ENCODE results near the gene CRIM1. TPM values are rescaled to one million over a fixed set of nuclear protein-coding genes. Genes with fewer than 3 reads are reported as not detected.

CRIM1 gene
- total RNA-seq, 2 experiments from 2014 or later: 3.1 to 3.3 TPM

DNA sequence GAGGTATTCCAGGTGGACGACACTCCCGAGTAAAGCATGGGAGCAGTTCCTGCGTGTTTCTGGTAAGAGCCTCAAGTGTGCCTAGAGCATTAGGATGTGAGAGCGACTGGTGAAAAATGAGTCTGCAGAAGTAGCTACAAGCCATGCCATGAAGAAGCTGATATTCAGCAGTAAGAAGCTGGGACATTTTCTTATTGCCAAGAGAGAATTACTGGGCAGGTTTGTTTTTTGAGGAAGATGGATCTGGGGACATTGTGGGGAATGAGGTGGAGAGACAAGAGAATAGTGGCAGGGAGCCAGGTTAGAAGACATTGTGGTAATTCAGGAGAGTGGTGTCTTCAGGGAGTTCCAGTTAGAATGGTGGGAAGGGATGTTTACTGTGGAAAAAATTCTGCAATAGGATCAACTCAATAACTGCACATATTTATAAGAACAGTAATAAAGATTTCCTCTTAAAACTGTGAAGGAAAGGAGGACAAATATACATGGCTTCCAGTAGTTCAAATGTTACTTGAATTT, 38.2 kb downstream of the CRIM1 start:
- no peaks in the 10 kb centered on the region for H3K9me3 Mint-ChIP-seq
- DNase-seq: no peak
- no peaks in the 10 kb centered on the region for H3K36me3 Mint-ChIP-seq (ENCODE audit: low read depth)
- no peak overlapping the region for H3K27ac Mint-ChIP-seq
- intact Hi-C loops (cut with micrococcal nuclease): no loop called here
- H3K27me3 Mint-ChIP-seq (ENCODE audit: low read depth): no peaks in the 10 kb centered on the region
- CTCF ChIA-PET: interaction anchor here (1.4 kb wide), 1 partner anchor 43 kb away, joined by 4 read pairs; no protein-coding TSS in a partner anchor
- no peaks in the 10 kb centered on the region for H3K4me1 Mint-ChIP-seq (ENCODE audit: low read depth)
- no peak overlapping the region for H3K4me3 Mint-ChIP-seq

DNA sequence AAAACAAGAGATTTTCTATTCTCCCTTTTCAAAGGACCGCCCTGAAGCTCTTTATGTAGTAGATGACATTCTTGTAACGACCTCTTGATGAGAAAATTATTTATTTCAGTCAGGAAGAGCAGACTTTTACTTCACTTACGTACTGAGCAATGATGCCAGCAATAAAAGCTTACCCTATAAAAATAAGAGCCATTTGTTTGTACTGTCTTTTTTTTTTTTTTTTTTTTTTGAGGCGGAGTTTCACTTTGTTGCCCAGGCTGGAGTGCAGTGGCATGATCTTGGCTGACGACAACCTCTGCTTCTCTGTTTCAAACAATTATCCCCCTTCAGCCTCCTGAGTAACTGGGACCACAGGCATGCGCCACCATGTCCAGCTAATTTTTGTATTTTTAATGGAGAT, 39.2 kb downstream of the CRIM1 start:
- CTCF ChIA-PET: no interaction called here
- H3K27me3 Mint-ChIP-seq (ENCODE audit: low read depth): no peaks in the 10 kb centered on the region

DNA sequence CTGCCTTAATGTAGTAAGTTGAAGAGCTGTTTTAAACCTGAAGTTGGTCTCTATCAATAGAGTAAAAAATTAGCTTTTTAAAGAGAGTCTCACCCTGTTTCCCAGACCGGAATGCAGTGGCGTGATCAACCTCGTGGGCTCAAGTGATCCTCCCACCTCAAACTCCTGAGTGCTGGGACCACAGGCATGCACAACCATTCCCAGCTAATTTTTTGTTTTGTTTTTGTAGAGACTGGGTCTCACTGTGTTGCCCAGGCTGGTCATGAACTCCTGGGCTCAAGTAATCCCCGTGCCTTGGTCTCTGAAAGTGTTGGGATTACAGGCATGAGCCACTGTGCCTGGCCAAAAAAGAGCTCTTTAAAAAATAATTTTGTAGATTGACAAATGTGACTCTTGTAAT, 40.3 kb downstream of the CRIM1 start:
- intact Hi-C loops (cut with micrococcal nuclease): no loop called here
- DNase-seq: no peak
- Mint-ChIP-seq H3K4me3 (no peak overlapping the region), H3K9me3 (no peaks in the 10 kb centered on the region), H3K27me3 (ENCODE audit: low read depth) (no peaks in the 10 kb centered on the region), H3K4me1 (ENCODE audit: low read depth) (no peaks in the 10 kb centered on the region), H3K27ac (no peak overlapping the region), H3K36me3 (ENCODE audit: low read depth) (no peaks in the 10 kb centered on the region)
- CTCF ChIA-PET: no interaction called here

More for the DNA sequence above, 39.2 kb downstream of the CRIM1 start:
- Mint-ChIP-seq H3K4me1 (ENCODE audit: low read depth) (no peaks in the 10 kb centered on the region), H3K9me3 (no peaks in the 10 kb centered on the region), H3K36me3 (ENCODE audit: low read depth) (no peaks in the 10 kb centered on the region), H3K27ac (no peak overlapping the region), H3K4me3 (no peak overlapping the region)
- intact Hi-C loops (cut with micrococcal nuclease): no loop called here
- DNase-seq: no peak

DNA sequence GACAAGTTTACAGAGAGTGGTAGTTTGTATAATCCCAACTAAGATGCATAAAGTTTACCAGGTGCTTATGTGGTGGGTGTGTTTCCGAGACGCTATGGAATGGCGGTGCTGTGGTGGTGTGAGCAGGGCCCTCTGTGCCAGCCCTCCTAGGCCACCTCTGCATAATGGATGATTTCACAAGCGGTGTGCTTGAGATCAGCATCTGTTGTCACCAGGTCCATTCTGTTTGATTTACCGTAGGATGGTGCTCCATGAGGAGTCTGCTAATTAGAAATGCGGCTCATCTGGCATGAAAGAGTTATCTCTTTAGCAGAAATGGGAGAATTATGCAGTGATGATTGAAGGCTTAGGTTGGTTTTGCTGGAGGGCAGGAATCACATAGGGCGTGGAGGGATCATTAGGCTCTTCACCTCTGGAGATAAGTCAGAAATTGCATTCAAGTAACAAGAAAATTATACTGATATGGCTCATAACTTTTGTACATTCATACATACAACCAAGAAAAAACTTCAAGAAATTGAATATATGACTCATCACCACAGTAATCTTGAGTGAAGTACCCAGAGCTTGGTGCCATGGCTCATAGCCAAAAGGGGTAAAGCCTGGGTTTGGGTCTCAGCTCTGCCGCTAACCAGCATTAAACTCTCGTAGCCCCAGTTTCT, 41.4 kb downstream of the CRIM1 start:
- CTCF ChIA-PET: no interaction called here
- intact Hi-C loops (cut with micrococcal nuclease): no loop called here
- no peaks in the 10 kb centered on the region for H3K27me3 Mint-ChIP-seq (ENCODE audit: low read depth)

DNA sequence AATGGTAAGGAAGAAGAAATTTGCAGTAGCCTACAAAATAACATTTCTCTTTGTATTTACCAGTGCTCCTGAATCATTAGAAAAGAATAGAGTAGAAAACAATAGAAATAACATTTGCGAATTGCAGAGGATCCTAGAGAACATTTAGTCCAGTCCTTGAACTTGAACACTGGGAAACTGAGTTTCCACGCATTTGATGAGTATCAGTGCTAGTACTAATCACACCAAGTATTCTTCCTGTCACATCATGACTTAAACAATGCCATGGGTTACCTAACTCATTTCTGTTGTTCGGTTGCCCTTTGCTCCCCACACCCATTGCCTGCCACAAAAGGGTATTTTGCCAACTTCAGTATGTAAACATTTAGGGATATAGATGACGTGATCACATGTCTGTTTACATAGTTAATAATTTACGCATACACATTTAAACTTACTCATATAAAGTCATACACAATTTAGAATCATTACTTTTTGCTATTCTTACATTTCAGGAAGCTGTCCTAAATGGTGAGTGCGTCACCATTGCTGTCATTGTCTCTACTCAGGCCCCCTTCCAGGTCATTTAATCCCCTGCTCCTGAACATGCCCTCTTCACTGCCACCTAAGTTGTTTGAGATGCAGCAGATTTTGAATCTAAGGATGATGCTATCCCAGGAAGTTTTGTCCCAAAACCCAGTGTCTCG, 42.3 kb downstream of the CRIM1 start:
- intact Hi-C loops (cut with micrococcal nuclease): no loop called here
- no peaks in the 10 kb centered on the region for H3K27me3 Mint-ChIP-seq (ENCODE audit: low read depth)
- no peak for DNase-seq
- H3K27ac Mint-ChIP-seq: no peak overlapping the region
- no peaks in the 10 kb centered on the region for H3K36me3 Mint-ChIP-seq (ENCODE audit: low read depth)
- CTCF ChIA-PET: no interaction called here
- H3K9me3 Mint-ChIP-seq: no peaks in the 10 kb centered on the region
- H3K4me1 Mint-ChIP-seq (ENCODE audit: low read depth): no peaks in the 10 kb centered on the region
- no peak overlapping the region for H3K4me3 Mint-ChIP-seq

More for the DNA sequence above, 41.4 kb downstream of the CRIM1 start:
- Mint-ChIP-seq H3K27ac (no peak overlapping the region), H3K4me3 (no peak overlapping the region), H3K36me3 (ENCODE audit: low read depth) (no peaks in the 10 kb centered on the region), H3K4me1 (ENCODE audit: low read depth) (no peaks in the 10 kb centered on the region), H3K9me3 (no peaks in the 10 kb centered on the region)
- DNase-seq: no peak

DNA sequence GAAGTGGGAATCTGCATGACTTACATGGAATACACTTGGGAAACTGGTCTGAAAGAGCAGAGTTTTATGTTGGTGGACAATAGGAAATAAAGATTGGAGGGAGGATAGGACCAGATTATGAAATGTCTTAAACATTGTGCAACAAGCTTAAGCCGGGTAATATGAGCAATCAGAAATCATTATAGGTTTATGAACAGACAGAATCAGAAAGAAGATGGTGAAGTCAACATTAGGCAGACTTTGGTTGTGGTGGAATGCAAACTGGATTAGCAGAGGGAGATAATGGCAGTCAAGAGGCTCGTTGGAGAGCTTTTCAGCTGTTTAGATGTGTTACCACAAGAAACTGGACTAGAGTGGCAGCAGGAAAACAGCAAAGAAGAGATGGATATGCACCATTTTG, 43.5 kb downstream of the CRIM1 start:
- Mint-ChIP-seq H3K36me3 (ENCODE audit: low read depth) (no peaks in the 10 kb centered on the region), H3K9me3 (no peaks in the 10 kb centered on the region), H3K27ac (no peak overlapping the region), H3K4me3 (no peak overlapping the region), H3K4me1 (ENCODE audit: low read depth) (no peaks in the 10 kb centered on the region), H3K27me3 (ENCODE audit: low read depth) (no peaks in the 10 kb centered on the region)
- no peak for DNase-seq
- CTCF ChIA-PET: no interaction called here
- intact Hi-C loops (cut with micrococcal nuclease): no loop called here

DNA sequence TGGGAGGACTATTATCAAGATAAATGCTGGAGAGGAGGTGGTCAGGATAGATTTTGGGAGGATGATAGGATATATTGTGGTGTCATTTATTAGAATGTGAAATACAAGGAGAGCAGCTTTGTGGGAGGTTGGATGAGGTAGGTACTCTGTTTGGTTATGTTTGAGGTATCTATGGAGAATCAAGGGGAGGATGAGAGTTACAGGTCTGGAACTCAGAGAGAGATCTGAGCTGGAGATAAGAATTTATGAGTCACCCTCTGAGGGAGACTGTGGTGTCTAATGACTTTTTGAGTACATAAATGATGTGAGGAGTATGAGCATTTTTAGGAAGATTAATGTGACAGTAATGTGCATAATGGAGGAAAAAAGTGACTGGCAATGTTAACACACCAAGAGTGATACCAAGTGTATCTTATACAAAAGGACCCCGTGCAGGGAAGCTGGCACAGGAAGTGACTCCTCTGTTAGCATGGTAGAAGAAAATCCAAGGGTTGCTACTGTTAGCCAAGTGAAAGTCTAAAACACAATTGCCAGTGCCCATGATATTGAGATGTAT, 48.2 kb downstream of the CRIM1 start:
- no peaks in the 10 kb centered on the region for H3K9me3 Mint-ChIP-seq
- H3K27me3 Mint-ChIP-seq (ENCODE audit: low read depth): no peaks in the 10 kb centered on the region
- no peaks in the 10 kb centered on the region for H3K4me1 Mint-ChIP-seq (ENCODE audit: low read depth)
- H3K27ac Mint-ChIP-seq: no peak overlapping the region
- intact Hi-C loops (cut with micrococcal nuclease): no loop called here
- CTCF ChIA-PET: no interaction called here
- no peak overlapping the region for H3K4me3 Mint-ChIP-seq
- no peak for DNase-seq
- H3K36me3 Mint-ChIP-seq (ENCODE audit: low read depth): no peaks in the 10 kb centered on the region

DNA sequence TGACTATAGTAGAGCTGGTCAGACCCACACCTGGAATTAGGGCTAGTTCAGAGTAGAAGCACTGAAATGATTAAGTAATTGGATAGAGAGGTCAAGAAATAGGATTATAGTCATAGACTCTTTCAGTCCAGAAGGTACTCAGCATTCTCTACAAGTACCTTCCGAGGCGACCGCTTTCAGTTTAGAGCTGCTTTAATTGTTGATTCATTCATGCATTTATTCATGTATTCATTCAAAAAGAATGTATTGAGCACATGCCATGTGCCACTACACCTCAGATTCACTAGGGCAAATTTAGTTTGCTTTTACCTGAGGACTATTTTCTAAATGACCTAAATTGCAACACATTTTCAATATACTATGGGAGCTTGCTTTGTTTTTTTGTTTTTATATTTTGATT, 48.7 kb downstream of the CRIM1 start:
- Mint-ChIP-seq H3K4me3 (no peak overlapping the region), H3K27me3 (ENCODE audit: low read depth) (no peaks in the 10 kb centered on the region), H3K36me3 (ENCODE audit: low read depth) (no peaks in the 10 kb centered on the region), H3K4me1 (ENCODE audit: low read depth) (no peaks in the 10 kb centered on the region), H3K9me3 (no peaks in the 10 kb centered on the region), H3K27ac (no peak overlapping the region)
- intact Hi-C loops (cut with micrococcal nuclease): no loop called here
- DNase-seq: no peak
- CTCF ChIA-PET: interaction anchor here (0.6 kb wide), 1 partner anchor 52 kb away, joined by 6 read pairs; no protein-coding TSS in a partner anchor

DNA sequence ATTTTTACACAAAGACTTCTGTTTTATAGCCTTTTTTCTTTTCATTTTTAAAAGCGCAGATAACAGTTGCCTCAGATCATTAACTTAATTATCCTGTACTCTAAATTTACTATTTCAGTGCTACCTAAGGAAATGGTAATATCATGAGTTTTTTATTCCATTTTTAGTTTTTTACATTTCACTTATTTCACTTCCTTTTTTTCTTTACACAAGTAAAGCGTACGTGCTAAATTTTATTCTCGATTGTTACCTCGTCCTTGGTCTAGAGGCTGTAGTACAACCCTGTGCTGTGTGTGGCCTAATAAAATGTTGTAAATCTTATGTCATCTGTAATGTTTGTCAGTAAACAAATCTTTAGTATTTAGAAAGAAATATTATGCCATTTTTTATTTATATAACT, 49.2 kb downstream of the CRIM1 start:
- intact Hi-C loops (cut with micrococcal nuclease): no loop called here

DNA sequence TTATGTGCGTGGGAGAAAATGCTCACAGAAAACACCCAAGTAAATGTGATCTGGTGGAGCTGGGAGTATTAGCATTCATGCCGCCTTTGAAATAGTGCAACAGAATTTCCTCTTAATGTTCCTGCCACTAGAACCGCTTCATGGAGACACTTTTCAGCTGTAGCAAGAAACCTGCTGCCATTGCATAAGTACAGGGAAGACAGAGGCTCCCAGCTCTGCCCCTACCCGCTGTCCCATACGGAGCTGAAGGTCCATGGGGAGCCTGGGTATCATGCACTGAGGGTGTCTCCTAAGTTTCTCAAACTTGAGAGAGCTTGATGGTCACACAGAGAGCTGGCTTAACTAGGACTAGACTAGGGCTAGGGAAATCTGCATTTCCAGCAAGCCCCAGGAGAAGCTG, 49.6 kb downstream of the CRIM1 start:
- intact Hi-C loops (cut with micrococcal nuclease): no loop called here
- CTCF ChIA-PET: interaction anchor here (0.6 kb wide), 1 partner anchor 51 kb away, joined by 6 read pairs; no protein-coding TSS in a partner anchor
- no peaks in the 10 kb centered on the region for H3K36me3 Mint-ChIP-seq (ENCODE audit: low read depth)
- no peak overlapping the region for H3K27ac Mint-ChIP-seq
- no peaks in the 10 kb centered on the region for H3K9me3 Mint-ChIP-seq
- no peak for DNase-seq
- H3K4me1 Mint-ChIP-seq (ENCODE audit: low read depth): no peaks in the 10 kb centered on the region
- H3K4me3 Mint-ChIP-seq: no peak overlapping the region
- H3K27me3 Mint-ChIP-seq (ENCODE audit: low read depth): no peaks in the 10 kb centered on the region

More for the DNA sequence above, 49.2 kb downstream of the CRIM1 start:
- Mint-ChIP-seq H3K4me1 (ENCODE audit: low read depth) (no peaks in the 10 kb centered on the region), H3K27me3 (ENCODE audit: low read depth) (no peaks in the 10 kb centered on the region), H3K9me3 (no peaks in the 10 kb centered on the region), H3K27ac (no peak overlapping the region), H3K4me3 (no peak overlapping the region), H3K36me3 (ENCODE audit: low read depth) (no peaks in the 10 kb centered on the region)
- DNase-seq: no peak
- CTCF ChIA-PET: interaction anchor here (0.6 kb wide), 1 partner anchor 52 kb away, joined by 6 read pairs; no protein-coding TSS in a partner anchor

DNA sequence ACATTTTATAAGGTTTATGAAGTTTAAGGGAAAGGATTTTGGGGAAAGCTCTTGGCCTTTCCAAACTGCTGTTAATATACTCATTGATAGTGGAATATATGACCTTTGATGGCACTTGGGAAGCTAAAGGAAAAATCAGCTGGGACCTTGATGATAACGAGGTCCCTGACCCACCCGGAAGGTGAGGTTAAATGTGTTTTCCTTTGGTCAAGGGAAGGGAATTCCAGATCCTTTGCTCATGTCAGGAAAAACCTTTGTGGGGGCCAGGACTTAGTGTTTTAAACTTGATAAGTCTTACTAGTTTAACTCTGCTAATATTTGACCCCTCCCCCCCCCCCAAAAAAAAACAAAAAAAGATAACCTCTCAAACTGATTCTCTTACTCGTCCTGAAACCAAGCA, 50.7 kb downstream of the CRIM1 start:
- DNase-seq: no peak
- Mint-ChIP-seq H3K9me3 (no peaks in the 10 kb centered on the region), H3K4me3 (no peak overlapping the region), H3K27me3 (ENCODE audit: low read depth) (no peaks in the 10 kb centered on the region), H3K27ac (no peak overlapping the region), H3K4me1 (ENCODE audit: low read depth) (no peaks in the 10 kb centered on the region), H3K36me3 (ENCODE audit: low read depth) (no peaks in the 10 kb centered on the region)
- intact Hi-C loops (cut with micrococcal nuclease): no loop called here
- CTCF ChIA-PET: no interaction called here

DNA sequence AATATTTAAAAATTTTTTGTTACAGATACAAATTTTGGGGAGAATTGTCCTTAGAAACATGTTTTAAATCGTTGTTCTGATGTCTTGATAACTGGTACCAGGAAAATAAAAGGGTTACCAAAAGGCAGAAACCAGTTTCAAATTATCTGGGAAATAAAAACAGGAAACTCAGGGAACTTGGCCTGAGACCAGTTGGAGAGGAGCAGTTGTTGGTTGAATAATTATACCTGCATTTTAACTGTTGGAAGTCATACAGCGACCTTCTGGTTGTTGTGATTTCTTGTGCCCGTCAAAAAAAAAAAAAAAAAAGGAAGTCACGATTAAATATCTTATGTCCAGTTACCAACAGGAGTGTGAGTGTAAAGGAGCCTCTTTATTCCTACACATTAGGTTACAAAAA, 51.8 kb downstream of the CRIM1 start:
- Mint-ChIP-seq H3K4me3 (no peak overlapping the region), H3K36me3 (ENCODE audit: low read depth) (no peaks in the 10 kb centered on the region), H3K4me1 (ENCODE audit: low read depth) (no peaks in the 10 kb centered on the region), H3K9me3 (no peaks in the 10 kb centered on the region), H3K27ac (no peak overlapping the region), H3K27me3 (ENCODE audit: low read depth) (no peaks in the 10 kb centered on the region)
- CTCF ChIA-PET: no interaction called here
- intact Hi-C loops (cut with micrococcal nuclease): no loop called here
- DNase-seq: no peak
